Osteocyte (in vitro differentiated cells): ENCODE data around the gene TM9SF4. TPM values are rescaled to one million over a fixed set of nuclear protein-coding genes. Genes with fewer than 3 reads are reported as not detected.

Source experiments
- DNase-seq: peaks from one replicate; pipeline ENCODE4 v3.0.0; 2021; ENCODE audit warnings: mixed read lengths; ENCODE audit not compliant: unreplicated experiment; ENCODE audit errors: extremely low spot score
- H3K27ac Mint-ChIP-seq: one replicate; pipeline ENCODE4 v1.8.0; 2021; ENCODE audit warnings: mild to moderate bottlenecking, mixed read lengths; ENCODE audit not compliant: unreplicated experiment
- H3K27me3 Mint-ChIP-seq: one replicate; pipeline ENCODE4 v1.8.0; 2021; ENCODE audit warnings: mixed read lengths; ENCODE audit not compliant: unreplicated experiment
- H3K36me3 Mint-ChIP-seq: one replicate; pipeline ENCODE4 v1.8.0; 2021; ENCODE audit warnings: mixed read lengths; ENCODE audit not compliant: unreplicated experiment
- H3K4me1 Mint-ChIP-seq: one replicate; pipeline ENCODE4 v1.8.0; 2021; ENCODE audit warnings: mixed read lengths; ENCODE audit not compliant: unreplicated experiment
- H3K4me3 Mint-ChIP-seq: one replicate; pipeline ENCODE4 v1.8.0; 2021; ENCODE audit warnings: mild to moderate bottlenecking, moderate library complexity, mixed read lengths; ENCODE audit not compliant: unreplicated experiment
- H3K9me3 Mint-ChIP-seq: one replicate; pipeline ENCODE4 v1.8.0; 2021; ENCODE audit warnings: mixed read lengths; ENCODE audit not compliant: unreplicated experiment
- total RNA-seq: library from RNA; stranded (reverse); gene quantifications from 2 replicates; pipeline ENCODE4 v1.2.1, GENCODE V29; 2021
- TF ChIP-seq, protein P1 (sequence below): fragments of 200-600 bp; sonication (generic); IDR thresholded peaks from 2 replicates; pipeline ENCODE4 v1.5.0; 2021; ENCODE audit warnings: antibody characterized with exemption, mild to moderate bottlenecking, moderate library complexity

TM9SF4 gene
- total RNA-seq, 1 donor from 2014 or later = 64.4 TPM

DNA sequence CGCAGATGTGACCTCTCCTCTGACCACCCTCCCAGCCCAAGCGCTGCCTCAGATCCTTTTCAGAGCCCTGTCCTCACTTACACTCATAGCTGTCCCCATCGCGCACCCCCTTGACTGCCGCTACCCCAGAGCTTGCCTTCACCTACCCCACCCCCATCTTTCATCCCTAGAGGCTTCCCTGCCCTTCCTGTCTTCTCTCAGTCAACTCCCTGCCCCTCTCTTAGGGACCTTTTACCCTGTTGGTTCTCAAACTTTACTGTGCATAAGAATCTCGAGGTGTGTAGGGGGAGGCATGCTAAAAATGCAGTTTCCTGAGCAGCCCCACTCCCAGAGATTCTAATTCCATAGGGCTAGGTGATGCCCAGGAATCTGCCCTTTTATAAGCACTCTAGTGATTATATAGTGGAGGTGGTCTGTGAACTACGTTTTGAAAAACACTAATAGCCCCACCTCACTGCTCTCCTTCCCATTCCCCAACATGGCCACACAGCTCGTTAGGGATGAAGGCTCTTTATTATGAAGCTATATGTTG lies 725 bp downstream of the TM9SF4 start:
- TF ChIP-seq, protein P1, sequence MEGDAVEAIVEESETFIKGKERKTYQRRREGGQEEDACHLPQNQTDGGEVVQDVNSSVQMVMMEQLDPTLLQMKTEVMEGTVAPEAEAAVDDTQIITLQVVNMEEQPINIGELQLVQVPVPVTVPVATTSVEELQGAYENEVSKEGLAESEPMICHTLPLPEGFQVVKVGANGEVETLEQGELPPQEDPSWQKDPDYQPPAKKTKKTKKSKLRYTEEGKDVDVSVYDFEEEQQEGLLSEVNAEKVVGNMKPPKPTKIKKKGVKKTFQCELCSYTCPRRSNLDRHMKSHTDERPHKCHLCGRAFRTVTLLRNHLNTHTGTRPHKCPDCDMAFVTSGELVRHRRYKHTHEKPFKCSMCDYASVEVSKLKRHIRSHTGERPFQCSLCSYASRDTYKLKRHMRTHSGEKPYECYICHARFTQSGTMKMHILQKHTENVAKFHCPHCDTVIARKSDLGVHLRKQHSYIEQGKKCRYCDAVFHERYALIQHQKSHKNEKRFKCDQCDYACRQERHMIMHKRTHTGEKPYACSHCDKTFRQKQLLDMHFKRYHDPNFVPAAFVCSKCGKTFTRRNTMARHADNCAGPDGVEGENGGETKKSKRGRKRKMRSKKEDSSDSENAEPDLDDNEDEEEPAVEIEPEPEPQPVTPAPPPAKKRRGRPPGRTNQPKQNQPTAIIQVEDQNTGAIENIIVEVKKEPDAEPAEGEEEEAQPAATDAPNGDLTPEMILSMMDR = no peak
- Mint-ChIP-seq H3K27me3 (peaks cover 8% of the 10 kb centered on the region), H3K9me3 (no peaks in the 10 kb centered on the region), H3K36me3 (no peaks in the 10 kb centered on the region), H3K4me1 (peaks cover 24% of the 10 kb centered on the region), H3K4me3 (peak overlapping the region; percentile 100), H3K27ac (peak overlapping the region; percentile 100)
- DNase-seq = no peak

DNA sequence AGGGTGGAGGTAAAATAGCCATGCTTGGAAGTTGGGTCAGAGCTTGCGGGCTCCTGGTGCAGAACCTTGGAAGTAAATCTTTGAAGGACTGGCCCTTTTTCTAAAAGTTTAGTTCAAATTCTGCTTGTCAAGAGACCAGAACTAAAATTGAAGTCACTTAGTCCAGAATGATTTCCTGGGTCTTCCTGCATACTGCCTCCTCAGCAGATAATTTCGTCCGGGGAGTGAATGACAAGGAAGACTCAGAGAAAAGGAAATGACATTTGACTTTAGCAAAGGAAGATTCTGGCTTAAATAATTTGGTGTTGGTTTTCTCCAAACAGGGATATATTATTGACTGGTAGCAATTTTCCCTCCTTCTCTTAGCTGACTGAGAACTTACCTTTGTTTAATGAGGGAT lies 1.2 kb downstream of the TM9SF4 start:
- DNase-seq = no peak
- H3K9me3 Mint-ChIP-seq = no peaks in the 10 kb centered on the region

DNA sequence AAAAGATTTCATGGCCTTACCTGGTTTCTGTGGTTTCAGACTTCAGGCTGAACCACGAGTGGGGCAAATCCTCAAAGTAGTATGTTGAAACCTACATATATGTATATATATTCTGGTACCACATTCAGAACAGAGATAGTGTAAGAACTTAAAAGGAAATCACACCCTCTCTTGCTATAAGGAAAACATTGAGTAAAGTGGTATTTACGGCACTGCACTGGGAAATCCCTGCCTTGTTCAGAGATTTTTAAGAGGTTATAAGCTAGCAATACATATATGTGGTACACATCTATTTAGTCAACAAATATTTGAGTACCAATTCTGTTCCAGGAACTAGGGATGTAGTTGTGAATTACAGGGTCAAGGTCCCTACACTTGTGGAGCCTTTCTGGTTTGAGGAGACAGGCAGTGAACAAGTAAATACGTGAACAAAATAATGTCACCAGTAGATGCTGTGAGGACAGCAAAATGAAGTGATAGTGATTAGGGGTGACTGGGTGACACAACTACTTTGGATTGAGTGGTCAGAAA lies 1.7 kb downstream of the TM9SF4 start:
- Mint-ChIP-seq H3K4me3 (peak overlapping the region; percentile 100), H3K27ac (no peak overlapping the region), H3K4me1 (peaks cover 27% of the 10 kb centered on the region), H3K36me3 (no peaks in the 10 kb centered on the region), H3K9me3 (no peaks in the 10 kb centered on the region), H3K27me3 (peaks cover 8% of the 10 kb centered on the region)
- TF ChIP-seq, protein P1 = no peak
- no peak for DNase-seq

More for the DNA sequence above, 1.2 kb downstream of the TM9SF4 start:
- Mint-ChIP-seq H3K4me3 (peak overlapping the region; percentile 100), H3K4me1 (peaks cover 24% of the 10 kb centered on the region), H3K27ac (no peak overlapping the region), H3K27me3 (peaks cover 8% of the 10 kb centered on the region), H3K36me3 (no peaks in the 10 kb centered on the region)
- TF ChIP-seq, protein P1 = no peak

DNA sequence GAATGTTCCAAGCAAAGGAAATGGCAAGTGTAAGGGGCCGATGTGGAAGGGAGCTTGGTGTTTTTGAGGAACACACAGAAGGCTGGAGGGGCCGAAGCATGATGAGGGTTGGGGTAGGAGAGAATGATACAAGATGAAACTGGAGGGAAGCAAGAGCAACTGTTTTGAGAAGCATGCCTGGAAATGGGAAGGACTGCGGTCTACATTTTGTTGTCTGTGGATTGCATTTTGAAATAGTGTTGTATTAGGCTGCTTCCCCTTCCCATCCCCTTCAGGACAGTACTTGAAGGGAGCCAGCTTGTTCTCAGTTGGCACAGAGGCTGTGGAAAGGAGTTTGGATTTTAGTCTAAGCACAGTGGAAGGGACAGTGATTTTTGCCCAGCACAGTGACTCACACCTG lies 2.2 kb downstream of the TM9SF4 start:
- TF ChIP-seq, protein P1 = no peak
- Mint-ChIP-seq H3K4me3 (no peak overlapping the region), H3K9me3 (no peaks in the 10 kb centered on the region), H3K27ac (no peak overlapping the region), H3K27me3 (peaks cover 6% of the 10 kb centered on the region), H3K36me3 (no peaks in the 10 kb centered on the region), H3K4me1 (peaks cover 31% of the 10 kb centered on the region)
- DNase-seq = no peak

DNA sequence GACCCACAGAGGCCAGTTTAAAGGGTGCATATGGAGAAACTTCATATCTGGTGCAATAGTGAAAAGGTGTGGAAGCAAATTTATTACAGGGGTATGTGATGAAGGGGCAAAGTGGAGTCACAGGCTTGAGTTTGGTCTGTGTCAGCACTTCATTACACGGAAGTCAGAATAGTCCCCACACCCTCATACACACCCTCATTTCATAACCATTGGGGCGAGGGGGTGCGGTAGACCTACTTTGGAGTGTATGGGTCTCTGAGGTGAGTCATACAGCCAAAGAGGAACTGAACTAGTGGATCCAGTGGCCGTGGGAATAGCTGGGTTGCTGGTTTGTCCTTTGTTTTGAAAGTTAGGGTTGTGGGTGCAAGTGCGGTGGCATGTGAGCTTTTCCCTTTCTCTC lies 3.3 kb downstream of the TM9SF4 start:
- Mint-ChIP-seq H3K36me3 (no peaks in the 10 kb centered on the region), H3K4me1 (peaks cover 35% of the 10 kb centered on the region), H3K4me3 (no peak overlapping the region), H3K9me3 (no peaks in the 10 kb centered on the region), H3K27me3 (peaks cover 2% of the 10 kb centered on the region), H3K27ac (no peak overlapping the region)
- DNase-seq = no peak
- TF ChIP-seq, protein P1 = no peak
